Esophagus squamous epithelium (tissue), 4 donors: Measurements from ENCODE around the gene MYBPC2.

Source experiments
- POLR2A ChIP-seq, 4 donors: fragments of 450-650 bp; IDR thresholded peaks; one replicate each; pipeline ENCODE4 v1.6.1; 2017; ENCODE audit warnings: antibody characterized with exemption in 4 of 4, mild to moderate bottlenecking in 4 of 4, moderate library complexity in 3 of 4
- TF ChIP-seq, protein P1 (sequence below), 6 experiments: fragments of 450-650 bp in 4 of 6; fragments of 200-600 bp in 2 of 6; sonication (generic) in 2 of 6; IDR thresholded peaks; one replicate each; pipeline ENCODE4 v1.5.1; 2016 to 2019; ENCODE audit warnings: antibody characterized with exemption in 6 of 6, mild to moderate bottlenecking in 4 of 6, moderate library complexity in 4 of 6

DNA sequence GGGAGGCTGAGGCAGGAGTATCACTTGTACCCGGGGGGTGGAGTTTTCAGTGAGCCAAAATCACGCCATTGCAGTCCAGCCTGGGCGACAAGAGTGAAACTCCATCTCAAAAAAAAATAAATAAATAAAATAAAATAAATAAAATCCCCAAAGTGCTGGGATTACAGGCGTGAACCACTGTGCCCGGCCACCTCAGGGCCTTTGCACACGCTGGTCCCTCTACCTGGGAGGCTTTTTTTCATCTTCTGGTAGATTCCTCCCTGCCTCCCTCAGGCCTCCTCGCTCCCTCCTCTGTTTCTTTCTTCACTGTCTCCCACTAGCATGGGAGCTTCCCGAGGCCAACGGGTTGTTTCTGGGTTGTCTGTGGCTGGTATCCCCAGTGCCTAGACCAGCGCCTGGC is 15.1 kb downstream of the MYBPC2 start:
- TF ChIP-seq, protein P1, sequence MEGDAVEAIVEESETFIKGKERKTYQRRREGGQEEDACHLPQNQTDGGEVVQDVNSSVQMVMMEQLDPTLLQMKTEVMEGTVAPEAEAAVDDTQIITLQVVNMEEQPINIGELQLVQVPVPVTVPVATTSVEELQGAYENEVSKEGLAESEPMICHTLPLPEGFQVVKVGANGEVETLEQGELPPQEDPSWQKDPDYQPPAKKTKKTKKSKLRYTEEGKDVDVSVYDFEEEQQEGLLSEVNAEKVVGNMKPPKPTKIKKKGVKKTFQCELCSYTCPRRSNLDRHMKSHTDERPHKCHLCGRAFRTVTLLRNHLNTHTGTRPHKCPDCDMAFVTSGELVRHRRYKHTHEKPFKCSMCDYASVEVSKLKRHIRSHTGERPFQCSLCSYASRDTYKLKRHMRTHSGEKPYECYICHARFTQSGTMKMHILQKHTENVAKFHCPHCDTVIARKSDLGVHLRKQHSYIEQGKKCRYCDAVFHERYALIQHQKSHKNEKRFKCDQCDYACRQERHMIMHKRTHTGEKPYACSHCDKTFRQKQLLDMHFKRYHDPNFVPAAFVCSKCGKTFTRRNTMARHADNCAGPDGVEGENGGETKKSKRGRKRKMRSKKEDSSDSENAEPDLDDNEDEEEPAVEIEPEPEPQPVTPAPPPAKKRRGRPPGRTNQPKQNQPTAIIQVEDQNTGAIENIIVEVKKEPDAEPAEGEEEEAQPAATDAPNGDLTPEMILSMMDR (IDR thresholded peaks at IDR 0.05), result no peak
- no peak for TF ChIP-seq POLR2A (IDR thresholded peaks at IDR 0.05)
